ENCODE data around the gene SSX4.
"Not testable (repeated sequence)": the region's sequence is repeated elsewhere in the genome, so short reads cannot be mapped to it uniquely, and the experiment has no call there.

SSX4 gene, protein sequence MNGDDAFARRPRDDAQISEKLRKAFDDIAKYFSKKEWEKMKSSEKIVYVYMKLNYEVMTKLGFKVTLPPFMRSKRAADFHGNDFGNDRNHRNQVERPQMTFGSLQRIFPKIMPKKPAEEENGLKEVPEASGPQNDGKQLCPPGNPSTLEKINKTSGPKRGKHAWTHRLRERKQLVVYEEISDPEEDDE

DNA sequence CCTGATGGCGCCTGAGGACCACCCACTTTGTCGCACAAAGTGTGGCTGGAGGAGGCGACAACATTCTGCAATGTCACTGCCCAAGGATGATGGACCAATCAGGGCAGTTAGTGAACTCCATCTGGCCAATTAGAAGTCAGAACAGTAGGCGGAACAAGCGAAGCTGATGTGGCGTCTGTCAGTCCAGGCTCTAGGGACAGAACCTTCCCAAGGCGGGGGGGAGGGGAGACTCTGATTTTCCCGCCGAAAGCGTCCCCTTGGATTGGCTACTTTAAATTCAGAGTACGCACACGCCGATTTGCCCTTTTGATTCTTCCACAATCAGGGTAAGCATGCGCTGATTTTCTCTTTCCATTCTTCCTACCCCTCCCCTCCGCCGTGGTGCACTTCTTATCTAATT, at the start of gene SSX4:
Gene SSX4 (plus strand): TSS at position 301 of the 400 bp plus-strand sequence. CDS start 515 bp downstream, outside the sequence.
- not testable (repeated sequence) for DNase-seq

- DNase-seq: not testable (repeated sequence)
These were observed 37.3 kb upstream of the SSX4 start for GRCh38 chrX:48346059-48346458.

GRCh38 chrX:48356315-48357094, 26.8 kb upstream of the SSX4 start, which contains the start of gene SSX3:
Gene SSX3, minus strand, starts transcription at chrX:48356703. Its CDS starts 1,454 bp downstream, at chrX:48355249.
- DNase-seq: not testable (repeated sequence)

- DNase-seq: no peak
These were observed 25.7 kb upstream of the SSX4 start for GRCh38 chrX:48357681-48358080.

- not testable (repeated sequence) for DNase-seq
These were observed 24.1 kb upstream of the SSX4 start for GRCh38 chrX:48359281-48359680.

DNA sequence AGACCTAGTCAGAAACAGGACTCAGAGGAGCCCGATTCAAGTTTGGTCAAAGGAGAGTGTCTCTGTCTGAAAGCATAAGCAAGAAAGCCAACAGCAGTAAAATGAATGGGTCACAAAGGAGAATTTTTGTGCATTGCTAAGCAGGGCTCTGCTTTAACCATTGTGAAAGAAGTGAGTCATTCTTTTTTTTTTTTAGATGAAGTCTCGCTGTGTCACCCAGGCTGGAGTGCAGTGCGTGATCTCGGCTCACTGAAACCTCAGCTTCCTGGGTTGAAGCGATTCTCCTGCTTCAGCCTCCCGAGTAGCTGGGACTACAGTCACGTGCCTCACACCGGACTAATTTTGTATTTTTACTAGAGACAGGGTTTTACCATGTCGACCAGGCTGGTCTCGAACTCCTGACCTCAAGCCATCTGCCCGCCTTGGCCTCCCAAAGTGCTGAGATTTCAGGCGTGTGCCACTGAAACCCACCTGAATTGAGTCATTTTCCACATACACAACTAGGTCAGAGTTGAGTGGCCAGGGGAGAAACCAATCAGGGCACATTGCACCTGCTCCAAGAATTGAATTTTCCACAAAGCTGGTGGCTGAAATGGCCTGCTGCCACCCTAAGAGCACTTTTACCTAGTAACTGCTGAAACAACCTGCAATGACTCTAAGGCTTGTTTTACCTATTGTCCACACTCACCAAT, 15.5 kb upstream of the SSX4 start:
- not testable (repeated sequence) for DNase-seq

GRCh38 chrX:48370408-48370807, 12.9 kb upstream of the SSX4 start:
- DNase-seq: not testable (repeated sequence)

DNA sequence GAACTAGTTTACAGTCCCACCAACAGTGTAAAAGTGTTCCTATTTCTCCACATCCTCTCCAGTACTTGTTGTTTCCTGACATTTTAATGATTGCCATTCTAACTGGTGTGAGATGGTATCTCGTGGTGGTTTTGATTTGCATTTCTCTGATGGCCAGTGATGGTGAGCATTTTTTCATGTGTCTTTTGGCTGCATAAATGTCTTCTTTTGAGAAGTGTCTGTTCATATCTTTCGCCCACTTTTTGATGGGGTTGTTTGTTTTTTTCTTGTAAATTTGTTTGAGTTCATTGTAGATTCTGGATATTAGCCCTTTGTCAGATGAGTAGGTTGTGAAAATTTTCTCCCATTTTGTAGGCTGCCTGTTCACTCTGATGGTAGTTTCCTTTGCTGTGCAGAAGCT, 13.6 kb downstream of the SSX4 start:
- not testable (repeated sequence) for DNase-seq

DNA sequence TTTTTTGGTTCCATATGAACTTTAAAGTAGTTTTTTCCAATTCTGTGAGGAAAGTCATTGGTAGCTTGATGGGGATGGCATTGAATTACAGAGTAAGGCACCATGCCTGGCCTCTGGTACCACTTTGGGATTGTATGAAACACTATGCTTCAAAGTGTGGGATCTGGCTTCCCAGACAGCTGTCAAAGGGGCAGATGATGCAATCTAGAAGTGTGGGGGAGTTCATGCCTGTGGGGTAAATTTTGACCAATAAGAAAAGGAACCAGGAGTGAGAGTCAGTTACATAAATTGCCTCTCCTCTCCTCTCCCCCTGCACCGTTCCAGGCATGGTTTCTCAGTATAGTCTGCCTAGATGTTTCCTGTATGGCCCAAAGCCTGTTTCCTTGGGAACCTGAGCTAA, 14.5 kb downstream of the SSX4 start:
- DNase-seq: not testable (repeated sequence)

DNA sequence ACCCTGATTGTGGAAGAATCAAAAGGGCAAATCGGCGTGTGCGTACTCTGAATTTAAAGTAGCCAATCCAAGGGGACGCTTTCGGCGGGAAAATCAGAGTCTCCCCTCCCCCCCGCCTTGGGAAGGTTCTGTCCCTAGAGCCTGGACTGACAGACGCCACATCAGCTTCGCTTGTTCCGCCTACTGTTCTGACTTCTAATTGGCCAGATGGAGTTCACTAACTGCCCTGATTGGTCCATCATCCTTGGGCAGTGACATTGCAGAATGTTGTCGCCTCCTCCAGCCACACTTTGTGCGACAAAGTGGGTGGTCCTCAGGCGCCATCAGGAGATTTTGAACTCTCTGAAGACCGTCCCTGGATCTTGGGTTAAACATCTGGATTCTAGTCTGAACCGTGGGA, 28.5 kb downstream of the SSX4 start, which contains the start of gene SSX4B:
Gene SSX4B (minus strand): TSS at position 101 of the 400 bp plus-strand sequence. CDS start 588 bp downstream, outside the sequence.
- DNase-seq: not testable (repeated sequence)

GRCh38 chrX:48427027-48427716, 43.8 kb downstream of the SSX4 start:
- DNase-seq: not testable (repeated sequence)

- not testable (repeated sequence) for DNase-seq
These were observed 46.3 kb downstream of the SSX4 start for GRCh38 chrX:48429606-48430005.

DNA sequence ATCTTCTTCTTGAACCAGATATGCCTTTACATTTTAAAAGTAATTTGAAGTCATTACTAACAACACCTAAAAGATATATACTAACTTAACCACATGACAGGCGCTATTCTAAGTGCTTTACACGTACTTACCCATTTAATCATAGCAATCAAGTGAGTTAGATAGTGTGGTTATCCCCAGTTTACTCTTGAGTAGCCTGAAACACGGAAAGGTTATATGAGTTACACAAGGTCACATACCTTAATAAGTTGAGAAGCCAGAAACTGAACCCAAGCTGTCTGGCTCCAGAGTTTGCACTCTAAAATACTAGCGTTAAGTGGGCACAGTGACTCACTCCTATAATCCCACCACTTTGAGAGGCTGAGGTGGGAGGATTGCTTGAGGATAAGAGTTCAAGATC, 46.8 kb downstream of the SSX4 start:
- DNase-seq: not testable (repeated sequence)

GRCh38 chrX:48433713-48434112, 50.4 kb downstream of the SSX4 start:
- DNase-seq: not testable (repeated sequence)
